ENCODE measurements around the gene C11orf21.

DNA sequence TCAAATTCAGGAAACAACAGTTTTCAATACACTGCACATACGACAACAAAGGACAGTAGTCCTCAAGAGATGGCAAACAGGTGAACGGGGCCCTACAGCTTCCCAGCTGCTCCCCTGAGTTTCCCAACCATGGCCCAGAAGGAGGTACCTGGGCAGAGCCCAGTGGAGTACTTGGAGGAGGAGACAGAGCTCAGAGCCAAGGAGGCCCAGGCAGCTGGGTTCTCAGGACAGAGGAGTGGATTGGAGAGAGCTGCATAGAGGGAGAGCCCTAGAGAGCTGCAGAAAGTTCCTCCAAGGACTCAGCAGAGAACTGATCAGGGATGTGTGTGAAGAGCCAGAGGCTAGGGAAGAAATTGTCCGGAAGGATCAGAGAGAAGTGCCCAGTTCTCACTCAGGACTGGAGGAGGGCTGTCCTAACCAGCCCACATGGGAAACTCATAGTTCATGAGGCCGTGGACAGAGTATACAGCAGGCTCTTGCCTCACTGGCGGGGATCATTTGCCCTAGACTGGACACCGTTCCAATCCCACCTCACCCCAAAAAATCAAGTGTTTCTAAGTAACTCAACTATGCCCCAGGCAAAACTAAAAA, 23.7 kb downstream of the C11orf21 start:
- TF ChIP-seq, protein P1, sequence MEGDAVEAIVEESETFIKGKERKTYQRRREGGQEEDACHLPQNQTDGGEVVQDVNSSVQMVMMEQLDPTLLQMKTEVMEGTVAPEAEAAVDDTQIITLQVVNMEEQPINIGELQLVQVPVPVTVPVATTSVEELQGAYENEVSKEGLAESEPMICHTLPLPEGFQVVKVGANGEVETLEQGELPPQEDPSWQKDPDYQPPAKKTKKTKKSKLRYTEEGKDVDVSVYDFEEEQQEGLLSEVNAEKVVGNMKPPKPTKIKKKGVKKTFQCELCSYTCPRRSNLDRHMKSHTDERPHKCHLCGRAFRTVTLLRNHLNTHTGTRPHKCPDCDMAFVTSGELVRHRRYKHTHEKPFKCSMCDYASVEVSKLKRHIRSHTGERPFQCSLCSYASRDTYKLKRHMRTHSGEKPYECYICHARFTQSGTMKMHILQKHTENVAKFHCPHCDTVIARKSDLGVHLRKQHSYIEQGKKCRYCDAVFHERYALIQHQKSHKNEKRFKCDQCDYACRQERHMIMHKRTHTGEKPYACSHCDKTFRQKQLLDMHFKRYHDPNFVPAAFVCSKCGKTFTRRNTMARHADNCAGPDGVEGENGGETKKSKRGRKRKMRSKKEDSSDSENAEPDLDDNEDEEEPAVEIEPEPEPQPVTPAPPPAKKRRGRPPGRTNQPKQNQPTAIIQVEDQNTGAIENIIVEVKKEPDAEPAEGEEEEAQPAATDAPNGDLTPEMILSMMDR (conservative IDR thresholded peaks at IDR 0.05 in 1 of 2, IDR thresholded peaks at IDR 0.05 in 1 of 2; ENCODE audit: extremely low read depth in 1 of 2, insufficient read depth in 1 of 2, low read depth in 1 of 2, low read length in 2 of 2) = no peak
- TF ChIP-seq EZH2 (IDR thresholded peaks at IDR 0.05; ENCODE audit: borderline replicate concordance, low read length) = no peak
